ENCODE data around the gene ACTR3. TPM values are rescaled to one million over a fixed set of nuclear protein-coding genes. Genes with fewer than 3 reads are reported as not detected.

The ACTR3 gene
- total and polyA plus RNA-seq, 3 donors from 2014 or later = 106 to 180 (median 114) TPM

DNA sequence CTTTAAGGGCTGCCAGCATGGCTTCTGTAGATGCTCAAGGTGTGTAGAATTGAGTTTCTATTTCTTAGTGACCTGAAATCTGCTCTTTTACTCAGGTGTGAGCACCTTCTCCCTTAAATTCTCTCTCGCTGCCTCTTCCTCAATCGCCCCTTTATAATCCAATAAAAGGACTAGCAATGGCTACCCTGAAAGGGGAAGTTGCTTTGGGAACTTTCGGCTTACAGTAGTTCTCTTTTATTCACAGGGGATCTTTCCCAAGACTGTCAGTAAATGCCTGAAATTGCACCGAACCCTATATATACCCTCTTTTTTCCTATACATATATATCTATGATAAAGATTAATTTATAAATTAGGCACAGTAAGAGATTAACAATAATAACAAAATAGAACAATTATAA is 121.8 kb downstream of the ACTR3 start:
- TF ChIP-seq, protein P1, sequence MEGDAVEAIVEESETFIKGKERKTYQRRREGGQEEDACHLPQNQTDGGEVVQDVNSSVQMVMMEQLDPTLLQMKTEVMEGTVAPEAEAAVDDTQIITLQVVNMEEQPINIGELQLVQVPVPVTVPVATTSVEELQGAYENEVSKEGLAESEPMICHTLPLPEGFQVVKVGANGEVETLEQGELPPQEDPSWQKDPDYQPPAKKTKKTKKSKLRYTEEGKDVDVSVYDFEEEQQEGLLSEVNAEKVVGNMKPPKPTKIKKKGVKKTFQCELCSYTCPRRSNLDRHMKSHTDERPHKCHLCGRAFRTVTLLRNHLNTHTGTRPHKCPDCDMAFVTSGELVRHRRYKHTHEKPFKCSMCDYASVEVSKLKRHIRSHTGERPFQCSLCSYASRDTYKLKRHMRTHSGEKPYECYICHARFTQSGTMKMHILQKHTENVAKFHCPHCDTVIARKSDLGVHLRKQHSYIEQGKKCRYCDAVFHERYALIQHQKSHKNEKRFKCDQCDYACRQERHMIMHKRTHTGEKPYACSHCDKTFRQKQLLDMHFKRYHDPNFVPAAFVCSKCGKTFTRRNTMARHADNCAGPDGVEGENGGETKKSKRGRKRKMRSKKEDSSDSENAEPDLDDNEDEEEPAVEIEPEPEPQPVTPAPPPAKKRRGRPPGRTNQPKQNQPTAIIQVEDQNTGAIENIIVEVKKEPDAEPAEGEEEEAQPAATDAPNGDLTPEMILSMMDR (IDR thresholded peaks at IDR 0.05) = no peak
- TF ChIP-seq POLR2A (IDR thresholded peaks at IDR 0.05) = no peak
- Histone ChIP-seq H3K4me3 (no peak overlapping the region), H3K36me3 (ENCODE audit: low read depth, missing control alignments) (no peaks in the 10 kb centered on the region), H3K27me3 (no peaks in the 10 kb centered on the region), H3K4me1 (no peaks in the 10 kb centered on the region), H3K9me3 (no peaks in the 10 kb centered on the region), H3K27ac (no peak overlapping the region)
- no peak for DNase-seq
- WGBS, 2 donors = 66 to 88% methylated on average over 4 of the region's 4 CpGs
- intact Hi-C loops (cut with DNase I; ENCODE audit: low total_unique reads) = no loop called here

Small RNAs within 50 kb of the gene (small RNA-seq; reads per million reads assigned to genes)
- gene RF00012 = 0 reads per million in 2 donors

Other genes with a start within 250 kb of the ACTR3 start
- 100 to 1,000 TPM; 102 to 110 TPM for gene SLC35F5, start 133.4 kb upstream of the ACTR3 start, total RNA-seq
- 62.1 TPM for gene SLC35F5, start 133.4 kb upstream of the ACTR3 start, polyA plus RNA-seq (ENCODE audit: insufficient read depth, low read depth, low replicate concordance)

Measured in testis (tissue), 3 donors.